ENCODE data around the gene CHST11.

Gene CHST11

DNA sequence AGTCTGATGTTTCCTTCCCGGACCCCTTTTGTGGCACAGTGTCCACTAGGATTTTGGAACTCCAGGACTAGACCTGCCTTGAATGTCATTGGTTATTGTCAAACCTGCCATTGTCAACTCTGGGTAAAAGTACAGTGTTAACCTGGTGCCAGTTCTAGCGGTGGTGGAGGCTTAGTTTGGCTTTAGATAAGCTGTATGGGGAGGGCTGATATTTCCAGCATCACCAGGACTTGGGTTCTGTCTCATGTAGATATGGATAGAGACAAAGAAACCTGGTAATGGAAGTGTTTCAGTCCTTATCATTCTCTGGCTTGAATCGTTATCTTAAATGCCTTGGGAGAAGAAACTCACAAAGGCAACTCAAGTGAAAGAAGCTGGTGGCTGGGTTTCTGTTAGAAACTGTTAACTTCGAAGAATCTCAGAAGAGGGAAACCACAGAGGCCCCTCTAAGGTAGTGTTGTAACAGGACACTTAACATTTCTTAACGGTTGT lies 10.6 kb downstream of the CHST11 start:
- TF ChIP-seq, protein P1, sequence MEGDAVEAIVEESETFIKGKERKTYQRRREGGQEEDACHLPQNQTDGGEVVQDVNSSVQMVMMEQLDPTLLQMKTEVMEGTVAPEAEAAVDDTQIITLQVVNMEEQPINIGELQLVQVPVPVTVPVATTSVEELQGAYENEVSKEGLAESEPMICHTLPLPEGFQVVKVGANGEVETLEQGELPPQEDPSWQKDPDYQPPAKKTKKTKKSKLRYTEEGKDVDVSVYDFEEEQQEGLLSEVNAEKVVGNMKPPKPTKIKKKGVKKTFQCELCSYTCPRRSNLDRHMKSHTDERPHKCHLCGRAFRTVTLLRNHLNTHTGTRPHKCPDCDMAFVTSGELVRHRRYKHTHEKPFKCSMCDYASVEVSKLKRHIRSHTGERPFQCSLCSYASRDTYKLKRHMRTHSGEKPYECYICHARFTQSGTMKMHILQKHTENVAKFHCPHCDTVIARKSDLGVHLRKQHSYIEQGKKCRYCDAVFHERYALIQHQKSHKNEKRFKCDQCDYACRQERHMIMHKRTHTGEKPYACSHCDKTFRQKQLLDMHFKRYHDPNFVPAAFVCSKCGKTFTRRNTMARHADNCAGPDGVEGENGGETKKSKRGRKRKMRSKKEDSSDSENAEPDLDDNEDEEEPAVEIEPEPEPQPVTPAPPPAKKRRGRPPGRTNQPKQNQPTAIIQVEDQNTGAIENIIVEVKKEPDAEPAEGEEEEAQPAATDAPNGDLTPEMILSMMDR (IDR thresholded peaks at IDR 0.05; ENCODE audit: control insufficient read depth, insufficient read depth, low read depth, low read length, missing control alignments), result no peak
- H3K4me3 ChIP-seq (ENCODE audit: control insufficient read depth, low read depth, low read length), result no peak overlapping the region
- DNase-seq (ENCODE audit: low read depth), result no peak

DNA sequence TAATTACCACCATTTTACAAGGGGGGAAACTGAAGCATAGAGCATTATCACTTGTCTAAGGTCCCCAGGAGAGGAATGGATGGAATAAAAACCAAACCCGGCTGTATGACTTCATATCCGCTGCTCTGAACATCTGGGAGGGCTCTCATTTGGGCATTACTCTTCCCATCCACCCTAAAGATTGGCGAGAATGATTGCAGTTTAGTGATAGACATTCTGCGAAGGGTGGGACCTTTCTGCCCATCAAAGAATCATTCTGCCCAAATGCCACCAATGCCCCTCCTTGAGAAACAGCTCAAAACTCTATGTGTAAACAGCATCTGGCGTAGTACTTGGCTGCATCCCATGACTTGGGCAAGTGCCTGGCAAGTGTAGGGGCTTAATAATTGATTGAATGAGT lies 11.6 kb downstream of the CHST11 start:
- DNase-seq (ENCODE audit: low read depth), result no peak
- no peak overlapping the region for H3K4me3 ChIP-seq (ENCODE audit: control insufficient read depth, low read depth, low read length)
- TF ChIP-seq, protein P1 (IDR thresholded peaks at IDR 0.05; ENCODE audit: control insufficient read depth, insufficient read depth, low read depth, low read length, missing control alignments), result no peak

DNA sequence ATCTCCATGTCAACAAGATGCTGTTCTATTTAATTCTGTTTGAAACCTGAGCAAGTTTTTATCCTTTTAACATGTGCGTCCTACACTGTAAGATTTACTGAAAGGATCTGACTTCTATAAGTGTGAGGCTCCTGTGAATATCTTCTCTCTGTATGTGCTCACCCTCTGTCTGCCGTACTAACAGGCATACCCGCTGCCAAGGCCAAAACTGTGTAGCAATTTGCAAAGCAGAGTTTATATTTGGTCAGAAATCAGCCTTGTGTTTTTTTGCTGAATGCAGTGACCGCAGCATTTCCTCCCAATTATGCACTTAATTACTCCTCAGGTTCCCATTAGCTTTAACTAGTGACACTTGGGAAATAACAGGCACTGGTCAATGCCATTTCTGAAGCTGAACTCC lies 12.3 kb downstream of the CHST11 start:
- no peak overlapping the region for H3K4me3 ChIP-seq (ENCODE audit: control insufficient read depth, low read depth, low read length)
- DNase-seq (ENCODE audit: low read depth), result no peak
- TF ChIP-seq, protein P1 (IDR thresholded peaks at IDR 0.05; ENCODE audit: control insufficient read depth, insufficient read depth, low read depth, low read length, missing control alignments), result no peak

DNA sequence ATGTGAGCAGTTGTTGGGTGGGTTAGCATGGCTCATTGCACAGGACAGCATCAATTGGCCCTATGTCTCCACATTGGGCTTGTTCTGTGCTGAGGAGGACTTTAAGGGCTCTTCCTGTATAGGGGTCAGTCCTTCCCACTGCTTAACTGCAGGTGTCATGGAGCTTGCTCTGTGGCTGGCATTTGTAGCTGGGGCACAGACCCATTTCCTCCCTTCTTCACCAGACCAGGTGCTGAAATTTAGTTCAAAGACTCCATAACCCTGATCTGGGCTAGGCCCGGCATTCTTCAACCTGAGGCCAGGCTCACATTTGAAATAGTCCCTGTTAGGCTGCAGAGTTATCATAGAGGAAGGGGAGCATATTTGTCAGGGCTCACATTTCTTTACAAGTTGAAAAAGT lies 12.8 kb downstream of the CHST11 start:
- no peak overlapping the region for H3K4me3 ChIP-seq (ENCODE audit: control insufficient read depth, low read depth, low read length)
- DNase-seq (ENCODE audit: low read depth), result no peak
- TF ChIP-seq, protein P1 (IDR thresholded peaks at IDR 0.05; ENCODE audit: control insufficient read depth, insufficient read depth, low read depth, low read length, missing control alignments), result no peak

DNA sequence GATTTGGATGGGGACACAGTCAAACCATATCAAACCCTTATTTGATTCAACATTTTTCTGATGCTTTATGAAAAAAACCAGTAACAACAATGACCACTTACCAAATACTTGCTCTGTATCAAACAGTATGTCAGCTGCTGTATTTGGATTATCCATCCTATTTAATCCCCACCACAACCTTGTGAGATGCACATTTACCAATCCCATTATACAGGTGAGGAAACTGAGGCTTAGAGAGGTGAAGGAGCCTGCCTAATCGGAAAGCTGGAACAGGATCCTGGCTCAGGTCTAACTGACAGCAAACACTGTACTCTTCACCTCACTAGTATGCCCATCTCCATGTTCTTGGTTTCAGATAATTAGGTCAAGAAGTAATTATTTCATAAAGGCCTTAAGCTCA lies 13.8 kb downstream of the CHST11 start:
- TF ChIP-seq, protein P1 (IDR thresholded peaks at IDR 0.05; ENCODE audit: control insufficient read depth, insufficient read depth, low read depth, low read length, missing control alignments), result no peak
- H3K4me3 ChIP-seq (ENCODE audit: control insufficient read depth, low read depth, low read length), result no peak overlapping the region

DNA sequence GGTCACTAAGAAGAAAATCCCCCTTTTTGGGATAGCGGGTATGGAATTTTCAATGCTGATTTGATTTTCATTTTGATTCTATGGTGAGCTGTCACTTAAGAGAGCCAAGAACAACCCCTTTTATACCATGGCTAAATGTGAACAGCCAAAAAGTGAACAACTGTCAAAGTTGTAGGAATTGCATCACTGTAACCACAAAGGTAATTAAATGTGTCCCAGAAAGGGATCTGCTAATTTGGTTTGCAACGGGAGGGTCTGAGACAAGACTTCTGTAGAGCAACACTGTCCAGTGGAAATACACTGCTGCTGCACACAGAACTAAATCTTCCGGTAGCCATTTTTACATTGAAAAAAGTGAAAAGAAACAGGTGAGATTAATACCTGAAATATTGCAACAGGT lies 14.6 kb downstream of the CHST11 start:
- H3K4me3 ChIP-seq (ENCODE audit: control insufficient read depth, low read depth, low read length), result no peak overlapping the region
- TF ChIP-seq, protein P1 (IDR thresholded peaks at IDR 0.05; ENCODE audit: control insufficient read depth, insufficient read depth, low read depth, low read length, missing control alignments), result no peak
- DNase-seq (ENCODE audit: low read depth), result no peak

More for the DNA sequence above, 13.8 kb downstream of the CHST11 start:
- no peak for DNase-seq (ENCODE audit: low read depth)

DNA sequence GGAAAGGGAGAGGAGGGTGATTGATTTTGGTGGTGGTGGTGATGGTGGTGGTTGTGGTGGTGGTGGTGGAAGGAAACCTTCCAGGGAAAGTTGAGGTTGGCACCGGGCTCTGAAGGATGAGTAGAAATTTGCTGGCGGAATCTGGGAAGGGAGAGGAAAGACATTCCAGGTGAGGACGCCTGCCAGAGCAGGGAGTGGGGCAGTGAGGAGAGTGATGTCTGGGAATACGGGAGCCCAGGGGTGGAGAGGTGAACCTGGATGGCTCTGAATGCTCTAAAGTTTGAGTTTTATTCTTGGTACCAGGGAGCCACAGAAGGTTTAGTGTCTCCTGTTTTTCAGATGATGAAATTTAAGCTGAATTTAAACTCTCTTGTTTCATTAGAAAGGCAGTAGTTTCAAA lies 16.0 kb downstream of the CHST11 start:
- no peak for DNase-seq (ENCODE audit: low read depth)
- TF ChIP-seq, protein P1 (IDR thresholded peaks at IDR 0.05; ENCODE audit: control insufficient read depth, insufficient read depth, low read depth, low read length, missing control alignments), result no peak
- no peak overlapping the region for H3K4me3 ChIP-seq (ENCODE audit: control insufficient read depth, low read depth, low read length)
